Ishikawa (cell line): Measurements from ENCODE around the gene SWT1.

Source experiments
- CEBPB ChIP-seq: IDR thresholded peaks from 2 replicates; pipeline ENCODE4 v1.6.1; 2012
- CREB1 ChIP-seq: IDR thresholded peaks from 2 replicates; pipeline ENCODE4 v1.6.1; 2012; ENCODE audit warnings: low read depth
- EGR1 ChIP-seq: IDR thresholded peaks from 2 replicates; pipeline ENCODE4 v1.6.1; 2012
- EP300 ChIP-seq: IDR thresholded peaks from 2 replicates; pipeline ENCODE4 v1.6.1; 2012; ENCODE audit warnings: borderline replicate concordance
- FOXM1 ChIP-seq: IDR thresholded peaks from 2 replicates; pipeline ENCODE4 v1.6.1; 2012; ENCODE audit warnings: low read depth, borderline replicate concordance
- NFIC ChIP-seq: IDR thresholded peaks from 2 replicates; pipeline ENCODE4 v1.6.1; 2012
- RAD21 ChIP-seq: IDR thresholded peaks from 2 replicates; pipeline ENCODE4 v1.6.1; 2012; ENCODE audit warnings: low read depth
- TAF1 ChIP-seq: IDR thresholded peaks from 2 replicates; pipeline ENCODE4 v1.6.1; 2012; ENCODE audit warnings: low read depth, mild to moderate bottlenecking
- TCF12 ChIP-seq: IDR thresholded peaks from 2 replicates; pipeline ENCODE4 v1.6.1; 2012; ENCODE audit warnings: low read depth
- TEAD4 ChIP-seq: IDR thresholded peaks from 2 replicates; pipeline ENCODE4 v1.6.1; 2012
- USF1 ChIP-seq: IDR thresholded peaks from 2 replicates; pipeline ENCODE4 v1.6.1; 2012
- YY1 ChIP-seq: IDR thresholded peaks from 2 replicates; pipeline ENCODE4 v1.6.1; 2012; ENCODE audit warnings: low read depth
- ZBTB7A ChIP-seq: IDR thresholded peaks from 2 replicates; pipeline ENCODE4 v1.6.1; 2012; ENCODE audit warnings: low read depth
- TF ChIP-seq, protein P1 (sequence below): IDR thresholded peaks from 2 replicates; pipeline ENCODE4 v1.6.1; 2012
- TF ChIP-seq, protein P2 (sequence below): IDR thresholded peaks from 2 replicates; pipeline ENCODE4 v1.6.1; 2012; ENCODE audit warnings: low read depth, mild to moderate bottlenecking

SWT1 gene

GRCh38 chr1:185288435-185288834, 131.5 kb downstream of the SWT1 start:
- TF ChIP-seq EP300 (no peak), TCF12 (no peak), TEAD4 (no peak), CREB1 (no peak), YY1 (no peak), TAF1 (no peak), FOXM1 (no peak), RAD21 (no peak), EGR1 (no peak), NFIC (no peak), CEBPB (no peak), USF1 (no peak), ZBTB7A (no peak)
- TF ChIP-seq, protein P1, sequence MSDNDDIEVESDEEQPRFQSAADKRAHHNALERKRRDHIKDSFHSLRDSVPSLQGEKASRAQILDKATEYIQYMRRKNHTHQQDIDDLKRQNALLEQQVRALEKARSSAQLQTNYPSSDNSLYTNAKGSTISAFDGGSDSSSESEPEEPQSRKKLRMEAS, result no peak
- TF ChIP-seq, protein P2, sequence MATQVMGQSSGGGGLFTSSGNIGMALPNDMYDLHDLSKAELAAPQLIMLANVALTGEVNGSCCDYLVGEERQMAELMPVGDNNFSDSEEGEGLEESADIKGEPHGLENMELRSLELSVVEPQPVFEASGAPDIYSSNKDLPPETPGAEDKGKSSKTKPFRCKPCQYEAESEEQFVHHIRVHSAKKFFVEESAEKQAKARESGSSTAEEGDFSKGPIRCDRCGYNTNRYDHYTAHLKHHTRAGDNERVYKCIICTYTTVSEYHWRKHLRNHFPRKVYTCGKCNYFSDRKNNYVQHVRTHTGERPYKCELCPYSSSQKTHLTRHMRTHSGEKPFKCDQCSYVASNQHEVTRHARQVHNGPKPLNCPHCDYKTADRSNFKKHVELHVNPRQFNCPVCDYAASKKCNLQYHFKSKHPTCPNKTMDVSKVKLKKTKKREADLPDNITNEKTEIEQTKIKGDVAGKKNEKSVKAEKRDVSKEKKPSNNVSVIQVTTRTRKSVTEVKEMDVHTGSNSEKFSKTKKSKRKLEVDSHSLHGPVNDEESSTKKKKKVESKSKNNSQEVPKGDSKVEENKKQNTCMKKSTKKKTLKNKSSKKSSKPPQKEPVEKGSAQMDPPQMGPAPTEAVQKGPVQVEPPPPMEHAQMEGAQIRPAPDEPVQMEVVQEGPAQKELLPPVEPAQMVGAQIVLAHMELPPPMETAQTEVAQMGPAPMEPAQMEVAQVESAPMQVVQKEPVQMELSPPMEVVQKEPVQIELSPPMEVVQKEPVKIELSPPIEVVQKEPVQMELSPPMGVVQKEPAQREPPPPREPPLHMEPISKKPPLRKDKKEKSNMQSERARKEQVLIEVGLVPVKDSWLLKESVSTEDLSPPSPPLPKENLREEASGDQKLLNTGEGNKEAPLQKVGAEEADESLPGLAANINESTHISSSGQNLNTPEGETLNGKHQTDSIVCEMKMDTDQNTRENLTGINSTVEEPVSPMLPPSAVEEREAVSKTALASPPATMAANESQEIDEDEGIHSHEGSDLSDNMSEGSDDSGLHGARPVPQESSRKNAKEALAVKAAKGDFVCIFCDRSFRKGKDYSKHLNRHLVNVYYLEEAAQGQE, result no peak

GRCh38 chr1:185289880-185290279, 132.9 kb downstream of the SWT1 start:
- no peak for TF ChIP-seq TCF12
- TF ChIP-seq TAF1, result no peak
- no peak for TF ChIP-seq CREB1

DNA sequence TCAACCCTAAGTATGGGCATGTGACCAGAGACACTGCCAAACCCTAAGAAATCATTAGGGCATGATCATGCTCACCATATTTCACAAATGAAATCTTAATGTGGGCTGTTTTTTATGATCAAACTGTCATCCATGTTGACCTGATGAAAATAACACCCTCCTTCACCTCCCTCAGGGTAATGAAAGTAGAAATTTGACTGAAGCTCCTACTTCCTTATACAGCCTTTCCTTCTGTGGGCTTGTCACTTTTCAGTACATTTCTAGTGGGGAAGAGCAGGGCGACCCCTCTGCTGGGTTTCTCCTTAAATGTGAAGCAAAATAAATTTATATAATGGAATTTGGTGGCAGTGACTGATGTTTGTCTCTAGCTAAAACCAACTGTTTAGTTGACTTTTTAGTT, 134.2 kb downstream of the SWT1 start:
- no peak for TF ChIP-seq RAD21
- TF ChIP-seq, protein P1, result no peak
- TF ChIP-seq USF1, result no peak
- TF ChIP-seq TCF12, result no peak
- TF ChIP-seq CEBPB, result no peak
- TF ChIP-seq NFIC, result no peak
- no peak for TF ChIP-seq TAF1
- no peak for TF ChIP-seq ZBTB7A
- no peak for TF ChIP-seq TEAD4
- TF ChIP-seq EGR1, result no peak
- no peak for TF ChIP-seq YY1
- TF ChIP-seq, protein P2, result no peak
- TF ChIP-seq EP300, result no peak
- TF ChIP-seq CREB1, result no peak
- no peak for TF ChIP-seq FOXM1

- TF ChIP-seq CREB1, result no peak
- TF ChIP-seq, protein P1, result no peak
- no peak for TF ChIP-seq USF1
- no peak for TF ChIP-seq TEAD4
- no peak for TF ChIP-seq EP300
- no peak for TF ChIP-seq YY1
- no peak for TF ChIP-seq ZBTB7A
Measured at GRCh38 chr1:185291652-185292051, 134.7 kb downstream of the SWT1 start.

DNA sequence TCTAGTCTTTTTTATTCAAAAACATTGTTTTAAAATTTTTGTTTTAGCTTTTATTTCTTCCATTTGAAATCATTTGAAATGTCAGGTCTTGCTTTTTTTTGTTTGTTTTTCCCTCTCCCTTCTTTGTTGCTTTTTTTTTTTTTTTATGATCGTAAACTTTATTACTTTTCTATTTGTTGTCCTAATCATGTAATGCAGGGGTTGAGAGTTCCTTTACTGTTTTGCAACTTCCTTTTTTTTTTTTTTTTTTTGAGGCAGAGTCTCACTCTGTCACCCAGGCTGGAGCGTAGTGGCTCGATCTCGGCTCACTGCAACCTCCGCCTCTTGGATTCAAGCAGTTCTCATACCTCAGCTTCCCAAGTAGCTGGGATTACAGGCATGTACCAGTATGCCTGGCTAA, 135.3 kb downstream of the SWT1 start:
- no peak for TF ChIP-seq YY1

DNA sequence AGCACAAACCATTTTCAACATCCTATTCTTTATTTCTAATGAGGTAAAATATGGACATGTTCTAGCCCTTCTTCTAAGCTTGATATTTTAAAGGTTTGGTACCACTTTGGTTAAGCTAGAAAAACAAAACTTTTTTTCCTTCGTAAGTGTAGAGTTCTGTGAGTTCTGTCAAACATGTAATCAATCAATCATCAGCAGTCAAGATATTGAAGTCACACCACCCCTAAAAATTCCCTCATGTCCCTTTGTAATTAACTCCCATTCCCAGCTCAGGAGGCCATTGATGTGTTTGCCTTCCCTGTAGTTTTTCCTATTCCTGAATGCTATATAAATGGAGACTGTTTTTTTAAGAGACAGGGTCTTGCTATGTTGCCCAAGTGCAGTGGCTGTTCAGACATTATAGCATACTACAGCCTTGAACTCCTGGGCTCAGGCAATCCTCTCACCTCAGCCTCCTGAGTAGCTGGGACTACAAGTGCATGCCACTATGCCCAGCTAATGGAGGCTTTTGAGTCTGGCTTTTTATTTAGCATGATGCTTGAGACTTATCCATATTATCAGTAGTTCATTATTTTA, 137.1 kb downstream of the SWT1 start:
- TF ChIP-seq TAF1, result no peak
- no peak for TF ChIP-seq EGR1
- TF ChIP-seq FOXM1, result no peak
- no peak for TF ChIP-seq TCF12
- TF ChIP-seq, protein P1, result no peak
- no peak for TF ChIP-seq CREB1
- no peak for TF ChIP-seq YY1
- TF ChIP-seq RAD21, result no peak
- TF ChIP-seq TEAD4, result no peak
- no peak for TF ChIP-seq NFIC
- TF ChIP-seq ZBTB7A, result no peak
